Measurements from ENCODE around the gene SCAND1.
"Not testable (repeated sequence)": the region's sequence is repeated elsewhere in the genome, so short reads cannot be mapped to it uniquely, and the experiment has no call there.

SCAND1 gene

GRCh38 chr20:35954200-35954906 lies at the start of gene SCAND1:
Gene SCAND1 (minus strand): TSS chr20:35954502. CDS start chr20:35954284, 218 bp downstream.
- DNase-seq, result peak; percentile 91

- no peak for DNase-seq
Observed at GRCh38 chr20:36004045-36004444, 49.7 kb upstream of the SCAND1 start.

- no peak for DNase-seq
Observed at GRCh38 chr20:36002855-36003254, 48.6 kb upstream of the SCAND1 start.

- DNase-seq, result not testable (repeated sequence)
Observed at GRCh38 chr20:36001331-36001730, 47.0 kb upstream of the SCAND1 start.

- not testable (repeated sequence) for DNase-seq
Observed at GRCh38 chr20:35996492-35996891, 42.2 kb upstream of the SCAND1 start.

GRCh38 chr20:35994994-35995453 lies 40.7 kb upstream of the SCAND1 start:
- DNase-seq, result peak; percentile 80

GRCh38 chr20:35992713-35993335 lies 38.5 kb upstream of the SCAND1 start:
- DNase-seq, result peak; percentile 90

- peak; percentile 59 for DNase-seq
Observed at GRCh38 chr20:35991142-35991771, 37.0 kb upstream of the SCAND1 start.

GRCh38 chr20:35988910-35989463 lies 34.7 kb upstream of the SCAND1 start:
- no peak for DNase-seq

- DNase-seq, result no peak
Observed at GRCh38 chr20:35985806-35986205, 31.5 kb upstream of the SCAND1 start.

- DNase-seq, result no peak
Observed at GRCh38 chr20:35984382-35984781, 30.1 kb upstream of the SCAND1 start.

GRCh38 chr20:35981969-35982368 lies 27.7 kb upstream of the SCAND1 start:
- DNase-seq, result no peak

GRCh38 chr20:35979544-35979943 lies 25.2 kb upstream of the SCAND1 start:
- no peak for DNase-seq

- DNase-seq, result no peak
Observed at GRCh38 chr20:35978041-35978513, 23.8 kb upstream of the SCAND1 start.

- no peak for DNase-seq
Observed at GRCh38 chr20:35975576-35976373, 21.5 kb upstream of the SCAND1 start.

GRCh38 chr20:35974256-35974655 lies 20.0 kb upstream of the SCAND1 start:
- no peak for DNase-seq

- DNase-seq, result peak; percentile 92
Observed at GRCh38 chr20:35972462-35972861, 18.2 kb upstream of the SCAND1 start.

- no peak for DNase-seq
Observed at GRCh38 chr20:35971981-35972380, 17.7 kb upstream of the SCAND1 start.

- DNase-seq, result no peak
Observed at GRCh38 chr20:35968930-35969329, 14.6 kb upstream of the SCAND1 start.

- no peak for DNase-seq
Observed at GRCh38 chr20:35967979-35968640, 13.8 kb upstream of the SCAND1 start, which contains the start of gene CNBD2. Gene CNBD2 (plus strand): TSS chr20:35968590. CDS start chr20:35968763, 173 bp downstream.

GRCh38 chr20:35963878-35964277 lies 9.6 kb upstream of the SCAND1 start:
- no peak for DNase-seq

GRCh38 chr20:35959291-35959690 lies 5.0 kb upstream of the SCAND1 start:
- not testable (repeated sequence) for DNase-seq
